IPS-NIHi7 (cell line): ENCODE results near the gene NELL2.
"Not testable (repeated sequence)": the region's sequence is repeated elsewhere in the genome, so short reads cannot be mapped to it uniquely, and the experiment has no call there.

Experiments used
- DNase-seq: peaks from one replicate; pipeline ENCODE4 v3.0.0; 2012; ENCODE audit warnings: mixed read lengths; ENCODE audit errors: extremely low spot score

NELL2 gene

GRCh38 chr12:44779766-44780165 lies 96.3 kb downstream of the NELL2 start:
- no peak for DNase-seq

GRCh38 chr12:44778863-44779262 lies 97.3 kb downstream of the NELL2 start:
- DNase-seq, result no peak

- DNase-seq, result no peak
Observed at GRCh38 chr12:44777044-44777443, 99.1 kb downstream of the NELL2 start.

- DNase-seq, result no peak
Observed at GRCh38 chr12:44775901-44776300, 100.2 kb downstream of the NELL2 start.

- peak; percentile 72 for DNase-seq
Observed at GRCh38 chr12:44774815-44775411, 101.2 kb downstream of the NELL2 start.

- DNase-seq, result no peak
Observed at GRCh38 chr12:44771485-44772021, 104.6 kb downstream of the NELL2 start.

GRCh38 chr12:44765796-44766195 lies 110.3 kb downstream of the NELL2 start:
- DNase-seq, result no peak

- no peak for DNase-seq
Observed at GRCh38 chr12:44763021-44763420, 113.1 kb downstream of the NELL2 start.

- no peak for DNase-seq
Observed at GRCh38 chr12:44759289-44759688, 116.8 kb downstream of the NELL2 start.

- no peak for DNase-seq
Observed at GRCh38 chr12:44750468-44750867, 125.6 kb downstream of the NELL2 start.

GRCh38 chr12:44749566-44749965 lies 126.5 kb downstream of the NELL2 start:
- no peak for DNase-seq

GRCh38 chr12:44748950-44749468 lies 127.1 kb downstream of the NELL2 start:
- no peak for DNase-seq

GRCh38 chr12:44741292-44741980 lies 134.7 kb downstream of the NELL2 start:
- DNase-seq, result not testable (repeated sequence)

- DNase-seq, result no peak
Observed at GRCh38 chr12:44738051-44738450, 138.1 kb downstream of the NELL2 start.

GRCh38 chr12:44728566-44728965 lies 147.5 kb downstream of the NELL2 start:
- DNase-seq, result no peak

GRCh38 chr12:44720265-44720664 lies 155.8 kb downstream of the NELL2 start:
- DNase-seq, result no peak

- no peak for DNase-seq
Observed at GRCh38 chr12:44717612-44718011, 158.5 kb downstream of the NELL2 start.

- DNase-seq, result no peak
Observed at GRCh38 chr12:44716711-44717110, 159.4 kb downstream of the NELL2 start.

- no peak for DNase-seq
Observed at GRCh38 chr12:44711736-44712135, 164.4 kb downstream of the NELL2 start.

GRCh38 chr12:44709166-44709565 lies 166.9 kb downstream of the NELL2 start:
- no peak for DNase-seq

- no peak for DNase-seq
Observed at GRCh38 chr12:44708218-44708617, 167.9 kb downstream of the NELL2 start.

- no peak for DNase-seq
Observed at GRCh38 chr12:44703182-44703910, 172.8 kb downstream of the NELL2 start.
